GM12801 (cell line): ENCODE results near the gene FAM227B.

ENCODE experiments used
- TF ChIP-seq, protein P1 (sequence below): IDR thresholded peaks from one replicate; pipeline ENCODE4 v1.5.1; 2011; ENCODE audit warnings: control low read depth; ENCODE audit not compliant: insufficient read length; ENCODE audit errors: extremely low read depth

FAM227B gene

DNA sequence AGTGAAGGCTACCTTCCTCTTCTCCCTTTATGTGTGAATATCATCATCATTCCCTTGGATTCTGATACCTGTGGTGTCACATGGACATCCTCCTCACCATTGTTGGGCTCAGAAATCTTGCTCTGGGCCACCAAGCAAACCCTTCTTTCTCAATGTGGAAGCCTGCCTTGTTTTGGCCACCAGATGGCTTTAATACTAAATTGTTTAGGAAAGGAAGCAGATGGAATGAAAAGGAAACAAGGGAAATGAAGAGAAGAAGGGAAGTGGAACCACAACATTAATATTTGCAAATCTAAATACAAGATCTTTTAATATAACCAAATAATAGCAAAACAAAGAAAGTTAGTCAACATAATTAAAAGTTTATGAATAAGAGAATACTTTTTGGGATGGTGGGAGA is 14.0 kb downstream of the FAM227B start:
- TF ChIP-seq, protein P1, sequence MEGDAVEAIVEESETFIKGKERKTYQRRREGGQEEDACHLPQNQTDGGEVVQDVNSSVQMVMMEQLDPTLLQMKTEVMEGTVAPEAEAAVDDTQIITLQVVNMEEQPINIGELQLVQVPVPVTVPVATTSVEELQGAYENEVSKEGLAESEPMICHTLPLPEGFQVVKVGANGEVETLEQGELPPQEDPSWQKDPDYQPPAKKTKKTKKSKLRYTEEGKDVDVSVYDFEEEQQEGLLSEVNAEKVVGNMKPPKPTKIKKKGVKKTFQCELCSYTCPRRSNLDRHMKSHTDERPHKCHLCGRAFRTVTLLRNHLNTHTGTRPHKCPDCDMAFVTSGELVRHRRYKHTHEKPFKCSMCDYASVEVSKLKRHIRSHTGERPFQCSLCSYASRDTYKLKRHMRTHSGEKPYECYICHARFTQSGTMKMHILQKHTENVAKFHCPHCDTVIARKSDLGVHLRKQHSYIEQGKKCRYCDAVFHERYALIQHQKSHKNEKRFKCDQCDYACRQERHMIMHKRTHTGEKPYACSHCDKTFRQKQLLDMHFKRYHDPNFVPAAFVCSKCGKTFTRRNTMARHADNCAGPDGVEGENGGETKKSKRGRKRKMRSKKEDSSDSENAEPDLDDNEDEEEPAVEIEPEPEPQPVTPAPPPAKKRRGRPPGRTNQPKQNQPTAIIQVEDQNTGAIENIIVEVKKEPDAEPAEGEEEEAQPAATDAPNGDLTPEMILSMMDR = no peak

DNA sequence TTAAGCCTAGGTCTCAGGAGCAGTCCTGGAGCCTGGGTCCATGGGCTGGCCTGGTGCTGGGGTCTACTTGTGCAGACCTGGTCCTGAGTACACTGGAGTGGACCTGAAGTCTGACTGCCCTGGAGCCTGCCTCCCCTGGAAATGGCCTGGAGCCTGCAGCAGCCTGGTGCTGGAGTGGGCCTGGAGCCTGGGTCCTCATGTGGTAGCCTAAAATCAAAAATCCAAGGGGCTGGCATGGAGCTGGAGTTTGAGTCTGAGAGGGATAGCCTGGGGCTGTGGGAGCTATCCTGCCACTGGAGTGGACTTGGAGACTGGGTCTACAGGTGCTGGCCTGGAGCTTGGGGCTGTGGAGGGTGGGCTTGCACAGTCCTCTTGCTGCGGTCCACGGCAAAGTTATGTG is 15.0 kb downstream of the FAM227B start:
- TF ChIP-seq, protein P1 = no peak

DNA sequence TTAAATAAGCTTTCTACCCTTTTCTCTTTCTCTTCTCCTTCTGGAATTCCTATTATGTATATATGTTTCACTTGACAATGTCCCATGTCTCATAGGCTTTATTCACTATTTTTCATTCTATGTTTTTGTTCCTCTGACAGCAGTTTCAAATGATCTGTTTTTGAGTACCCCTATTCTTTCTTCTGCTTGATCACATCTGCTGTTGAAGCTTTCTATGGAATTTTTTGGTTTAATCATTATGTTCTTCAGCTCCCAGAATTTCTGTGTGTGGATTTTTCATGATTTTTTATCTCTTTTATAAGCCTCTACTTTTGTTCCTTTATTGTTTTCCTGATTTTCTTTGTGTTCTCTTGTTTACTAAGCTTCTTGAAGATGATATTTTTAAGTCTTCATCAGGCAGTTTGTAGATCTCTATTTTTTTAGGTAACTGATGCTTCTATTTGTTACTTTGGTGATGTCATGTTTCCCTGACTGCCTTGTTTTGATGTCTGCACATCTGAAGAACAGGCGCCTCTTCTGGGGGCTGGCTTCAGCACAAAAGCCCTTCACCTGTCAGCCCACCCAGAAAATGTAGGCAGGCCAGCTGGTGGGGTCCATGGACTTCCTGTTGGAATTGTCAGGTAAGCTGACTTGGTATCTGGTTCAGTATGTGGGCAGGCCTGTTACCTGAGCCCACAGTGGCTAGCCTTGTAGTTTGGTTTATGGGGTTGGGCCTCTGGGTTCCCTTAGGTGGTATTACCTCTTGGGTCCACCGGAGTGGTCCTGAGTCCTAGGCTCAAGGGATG is 15.8 kb downstream of the FAM227B start:
- TF ChIP-seq, protein P1 = no peak

GRCh38 chr15:49589030-49589429 is 31.6 kb downstream of the FAM227B start:
- TF ChIP-seq, protein P1 = no peak

DNA sequence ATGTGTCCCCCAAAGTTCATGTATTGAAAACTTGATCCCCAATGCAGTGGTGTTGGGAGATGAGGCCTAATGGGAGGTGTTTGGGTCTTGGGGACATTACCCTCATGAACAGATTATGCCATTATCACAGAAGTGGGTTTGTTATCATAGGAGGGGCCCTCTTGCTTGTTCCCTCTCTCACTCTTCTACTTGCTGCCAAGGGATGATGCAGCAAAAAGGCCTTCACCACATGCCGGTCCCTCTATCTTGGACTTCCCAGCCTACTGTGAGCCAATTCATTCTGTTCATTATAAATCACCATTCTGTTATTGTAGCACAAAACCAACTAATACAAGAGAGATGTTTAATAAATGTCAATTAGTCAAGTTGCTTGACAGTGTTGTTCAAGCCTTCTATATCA is 47.2 kb downstream of the FAM227B start:
- TF ChIP-seq, protein P1 = no peak

DNA sequence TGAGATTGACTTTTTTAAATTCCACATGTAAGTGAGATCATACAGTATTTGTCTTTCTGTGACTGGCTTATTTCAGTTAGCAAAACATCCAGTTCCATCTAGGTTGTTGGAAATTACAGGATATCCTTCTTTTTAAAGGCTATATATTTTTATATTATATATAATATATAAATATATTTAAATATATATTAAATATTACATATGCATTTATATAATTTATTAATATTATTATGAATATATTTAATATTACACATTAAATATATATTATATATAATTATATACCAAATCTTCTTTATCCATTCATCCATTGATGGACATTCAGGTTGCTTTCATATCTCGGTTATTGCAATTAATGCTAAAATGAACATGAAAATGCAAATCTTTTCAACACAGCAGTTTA is 49.9 kb downstream of the FAM227B start:
- TF ChIP-seq, protein P1 = no peak

DNA sequence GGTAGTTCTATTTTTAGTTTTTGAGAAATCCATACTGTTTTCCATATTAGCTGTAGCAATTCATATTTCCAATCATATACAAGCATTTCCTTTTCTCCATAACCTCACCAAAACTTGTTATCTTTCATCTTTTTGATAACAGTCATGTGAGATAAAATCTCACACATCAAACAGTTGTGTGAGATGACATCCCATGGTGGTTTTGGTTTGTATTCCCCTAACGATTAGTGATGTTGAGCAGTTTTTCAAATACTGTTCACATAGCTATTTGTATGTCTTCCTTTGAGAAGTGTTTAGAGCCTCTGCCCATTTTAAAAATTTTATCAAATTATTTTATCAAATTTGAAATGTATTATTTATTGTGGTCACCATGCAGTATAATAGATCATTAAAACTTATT is 50.4 kb downstream of the FAM227B start:
- TF ChIP-seq, protein P1 = no peak

- TF ChIP-seq, protein P1 = no peak
These were observed 60.6 kb downstream of the FAM227B start for GRCh38 chr15:49560045-49560444.
